Suprapubic skin (tissue), 4 donors: ENCODE results near the gene IL23A.

ENCODE experiments used
- CTCF ChIP-seq, 2 donors: fragments of 200-600 bp in 1 of 2; fragments of 450-650 bp in 1 of 2; sonication (generic) in 1 of 2; IDR thresholded peaks; one replicate each; pipeline ENCODE4 v1.5.1; 2016 to 2019; ENCODE audit warnings: antibody characterized with exemption in 2 of 2, mild to moderate bottlenecking in 1 of 2, moderate library complexity in 1 of 2
- EP300 ChIP-seq: sonication (generic); formaldehyde crosslinking; IDR thresholded peaks from one replicate; pipeline ENCODE4 v1.6.1; 2017; ENCODE audit warnings: antibody characterized with exemption
- POLR2A ChIP-seq, 2 donors: fragments of 450-650 bp; IDR thresholded peaks; one replicate each; pipeline ENCODE4 v1.6.1; 2017; ENCODE audit warnings: antibody characterized with exemption in 2 of 2, mild to moderate bottlenecking in 2 of 2, moderate library complexity in 2 of 2
- POLR2AphosphoS5 ChIP-seq, 3 donors: sonication (generic); formaldehyde crosslinking; IDR thresholded peaks; one replicate each; pipeline ENCODE4 v1.6.1; 2017; ENCODE audit warnings: antibody characterized with exemption in 3 of 3

DNA sequence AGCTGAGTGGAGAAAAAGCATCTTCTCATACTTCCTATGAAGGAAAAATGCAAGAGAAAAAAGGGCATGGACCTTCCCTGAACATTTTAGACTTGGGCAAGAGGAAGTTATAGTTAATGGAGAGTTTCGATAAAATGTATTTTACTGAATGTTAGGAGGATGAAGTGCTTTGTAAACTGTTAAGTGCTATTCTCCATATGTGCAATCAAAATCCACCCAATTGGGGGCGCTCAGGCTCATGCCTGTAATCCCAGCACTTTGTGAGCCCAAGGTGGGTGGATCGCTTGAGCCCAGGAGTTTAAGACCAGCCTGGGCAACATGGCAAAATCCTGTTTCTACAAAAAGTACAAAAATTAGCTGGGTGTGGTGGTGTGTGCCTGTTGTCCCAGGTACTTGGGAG lies 21.0 kb upstream of the IL23A start:
- no peak for TF ChIP-seq CTCF (IDR thresholded peaks at IDR 0.05)
- no peak for TF ChIP-seq POLR2AphosphoS5 (IDR thresholded peaks at IDR 0.05)
- TF ChIP-seq EP300 = no peak
- TF ChIP-seq POLR2A (IDR thresholded peaks at IDR 0.05) = no peak
